Activated naive CD4-positive, alpha-beta T cell treated with anti-CD3 and anti-CD28 coated beads, Interleukin-2, amount 50 U/mL, for 72 hours (primary cell): ENCODE data around the gene OR8G5. TPM values are rescaled to one million over a fixed set of nuclear protein-coding genes. Genes with fewer than 3 reads are reported as not detected.

ENCODE experiments used
- ATAC-seq, 2 donors: fragments of 150-1000 bp; cut with Tn5 transposase; 2 replicates each; pipeline ENCODE4 v1.10.0; 2021; ENCODE audit warnings: mild to moderate bottlenecking in 2 of 2, moderate library complexity in 2 of 2
- DNase-seq, 2 donors: peaks; one replicate each; pipeline ENCODE4 v3.0.0; 2021 to 2022; ENCODE audit warnings: low spot score in 2 of 2
- H3K27ac Mint-ChIP-seq, 2 donors: one replicate each; pipeline ENCODE4 v1.8.0; 2022; ENCODE audit warnings: mild to moderate bottlenecking in 2 of 2, mixed read lengths in 2 of 2
- H3K36me3 Mint-ChIP-seq, 2 donors: one replicate each; pipeline ENCODE4 v1.8.0; 2022; ENCODE audit warnings: mixed read lengths in 2 of 2
- H3K9me3 Mint-ChIP-seq, 2 donors: one replicate each; pipeline ENCODE4 v1.8.0; 2022; ENCODE audit warnings: mixed read lengths in 2 of 2
- total RNA-seq, 2 donors: library from RNA; stranded (reverse); gene quantifications; one replicate each; pipeline ENCODE4 v1.2.3, GENCODE V29; 2022

The OR8G5 gene
- total RNA-seq, 2 donors from 2014 or later, result not detected

DNA sequence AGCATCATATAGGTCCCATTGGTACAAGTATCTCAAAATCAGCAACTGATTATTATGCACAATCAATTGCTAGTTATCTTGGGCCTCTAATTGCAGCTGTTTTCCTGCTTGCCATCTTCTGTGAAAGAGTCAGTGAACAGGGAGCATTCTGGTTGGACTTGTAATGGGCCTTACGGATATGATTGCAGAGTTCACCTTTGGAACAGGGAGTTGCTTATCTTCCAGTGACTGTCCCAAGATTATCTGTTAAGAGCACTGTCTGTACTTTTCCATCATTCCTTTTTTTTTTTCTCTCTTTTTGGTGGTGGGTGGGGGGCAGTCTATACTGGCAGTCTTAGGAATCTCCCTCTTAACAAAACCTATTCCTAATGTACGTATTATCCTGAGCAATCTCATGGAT is 17.8 kb downstream of the OR8G5 start:
- no peaks in the 10 kb centered on the region for H3K9me3 Mint-ChIP-seq
- no peak for DNase-seq
- H3K36me3 Mint-ChIP-seq, result no peaks in the 10 kb centered on the region
- no peak overlapping the region for H3K27ac Mint-ChIP-seq
- ATAC-seq, result no peak

DNA sequence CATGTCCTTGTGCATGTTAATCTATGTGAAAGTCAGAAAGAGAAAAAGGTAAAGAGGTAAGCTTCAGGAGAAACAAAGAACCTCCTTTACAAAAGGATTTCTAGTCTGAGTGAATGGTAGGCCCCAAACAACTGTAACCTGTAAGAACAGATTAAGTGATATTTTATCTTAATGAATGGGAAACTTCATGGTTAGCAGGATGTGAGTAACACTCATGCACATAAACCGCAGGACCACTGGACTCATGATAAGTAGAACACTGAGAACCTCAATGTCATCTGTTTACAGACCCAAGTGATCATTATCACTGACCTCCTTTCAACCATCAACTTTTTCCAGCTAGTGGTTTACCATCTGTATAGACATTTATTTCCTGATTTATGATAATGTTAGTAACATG is 19.9 kb downstream of the OR8G5 start:
- DNase-seq, result no peak
- no peaks in the 10 kb centered on the region for H3K36me3 Mint-ChIP-seq
- H3K9me3 Mint-ChIP-seq, result no peaks in the 10 kb centered on the region
- ATAC-seq, result peak; percentile 26 to 46
- H3K27ac Mint-ChIP-seq, result no peak overlapping the region

DNA sequence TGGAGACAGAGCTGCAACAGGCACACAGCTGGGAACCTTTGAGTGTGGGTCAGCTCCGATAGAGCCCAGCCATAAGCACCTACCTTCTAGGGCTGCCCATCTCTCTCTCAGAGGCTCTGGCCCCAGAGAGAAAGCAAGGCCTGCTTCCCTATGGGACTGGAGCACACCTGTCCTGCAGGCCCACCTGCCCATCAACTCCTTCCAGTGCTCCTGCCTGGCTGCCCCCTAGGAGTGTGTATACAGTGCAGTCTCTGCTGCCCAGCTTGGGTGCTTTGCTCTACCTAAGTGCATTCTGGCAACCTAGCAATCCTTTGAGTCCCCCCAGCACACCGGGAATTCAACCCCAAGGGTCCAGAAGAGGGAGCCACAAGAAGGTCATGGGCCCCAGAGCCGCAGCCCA is 21.0 kb downstream of the OR8G5 start:
- no peaks in the 10 kb centered on the region for H3K9me3 Mint-ChIP-seq
- no peak overlapping the region for H3K27ac Mint-ChIP-seq
- DNase-seq (no peak), ATAC-seq (no peak)
- H3K36me3 Mint-ChIP-seq, result no peaks in the 10 kb centered on the region

DNA sequence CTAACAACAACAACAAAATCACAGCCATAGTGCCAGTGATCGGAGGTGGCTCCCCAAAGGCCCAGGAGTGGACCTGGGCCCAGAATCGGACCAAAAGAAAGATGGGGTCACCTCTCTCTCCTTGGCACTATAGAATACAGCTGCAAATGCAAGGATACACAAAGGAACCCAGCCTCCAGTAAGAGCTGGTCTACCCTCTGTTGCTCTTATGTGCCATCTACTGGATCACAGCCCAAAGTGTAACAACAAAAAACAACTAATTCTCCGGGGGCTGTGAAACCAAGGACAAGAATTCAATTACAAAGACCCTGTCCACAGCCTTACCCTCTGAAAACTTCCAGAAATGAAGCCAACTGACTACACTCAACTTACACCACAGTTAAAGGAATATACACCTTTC is 21.6 kb downstream of the OR8G5 start:
- no peak overlapping the region for H3K27ac Mint-ChIP-seq
- ATAC-seq (no peak), DNase-seq (no peak)
- H3K36me3 Mint-ChIP-seq, result no peaks in the 10 kb centered on the region
- H3K9me3 Mint-ChIP-seq, result no peaks in the 10 kb centered on the region

DNA sequence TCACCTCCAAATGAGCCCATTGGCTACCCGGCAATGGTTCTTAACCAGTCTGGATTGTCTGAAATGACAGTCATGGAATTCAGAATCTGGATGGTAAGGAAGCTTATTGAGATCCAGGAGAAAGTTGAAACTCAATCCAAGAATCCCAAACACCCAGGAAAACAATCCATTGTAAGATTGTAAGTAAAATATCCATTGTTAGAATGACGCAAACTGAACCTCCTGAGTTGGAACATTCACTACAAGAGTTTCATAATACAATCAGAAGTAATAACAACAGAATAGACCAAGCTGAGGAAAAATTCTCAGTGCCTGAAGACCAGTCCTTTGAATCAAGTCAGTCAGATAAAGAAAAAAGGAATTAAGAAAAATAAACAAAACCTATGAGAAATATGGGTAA is 22.1 kb downstream of the OR8G5 start:
- no peaks in the 10 kb centered on the region for H3K9me3 Mint-ChIP-seq
- no peak for ATAC-seq
- DNase-seq, result no peak
- no peak overlapping the region for H3K27ac Mint-ChIP-seq
- no peaks in the 10 kb centered on the region for H3K36me3 Mint-ChIP-seq

DNA sequence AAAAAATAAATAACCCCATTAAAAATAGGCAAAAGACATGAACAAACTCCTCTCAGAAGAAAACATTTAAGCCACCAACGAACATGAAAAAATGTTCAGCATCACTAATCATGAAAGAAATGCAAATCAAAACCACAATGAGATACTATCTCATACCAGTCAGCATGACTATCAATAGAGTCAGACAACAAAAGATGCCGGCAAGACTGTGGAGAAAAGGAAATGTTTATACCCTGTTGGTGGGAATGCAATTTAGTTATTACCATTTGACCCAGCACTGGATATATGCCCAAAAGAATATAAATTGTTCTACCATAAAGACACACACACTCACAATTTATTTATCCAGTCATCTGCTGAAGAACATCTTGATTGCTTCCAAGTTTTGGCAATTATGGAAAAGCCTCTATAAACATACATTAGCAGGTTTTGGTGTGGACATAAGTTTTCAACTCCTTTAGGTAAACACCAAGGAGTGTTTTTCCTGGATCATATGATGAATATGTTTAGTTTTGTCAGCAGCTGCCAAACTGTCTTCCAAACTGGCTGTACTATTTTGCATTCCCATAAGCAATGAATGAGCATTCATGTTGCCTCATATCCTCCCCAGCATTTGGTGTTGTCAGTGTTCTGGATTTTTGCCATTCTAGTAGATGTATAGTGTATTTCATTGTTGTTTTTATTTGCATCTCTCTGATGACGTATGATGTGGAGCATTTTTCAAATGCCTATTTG is 29.6 kb downstream of the OR8G5 start:
- no peak overlapping the region for H3K27ac Mint-ChIP-seq
- H3K36me3 Mint-ChIP-seq, result no peaks in the 10 kb centered on the region
- ATAC-seq, result no peak
- no peak for DNase-seq
- peaks cover 4 to 6% of the 10 kb centered on the region in 2 donors for H3K9me3 Mint-ChIP-seq

DNA sequence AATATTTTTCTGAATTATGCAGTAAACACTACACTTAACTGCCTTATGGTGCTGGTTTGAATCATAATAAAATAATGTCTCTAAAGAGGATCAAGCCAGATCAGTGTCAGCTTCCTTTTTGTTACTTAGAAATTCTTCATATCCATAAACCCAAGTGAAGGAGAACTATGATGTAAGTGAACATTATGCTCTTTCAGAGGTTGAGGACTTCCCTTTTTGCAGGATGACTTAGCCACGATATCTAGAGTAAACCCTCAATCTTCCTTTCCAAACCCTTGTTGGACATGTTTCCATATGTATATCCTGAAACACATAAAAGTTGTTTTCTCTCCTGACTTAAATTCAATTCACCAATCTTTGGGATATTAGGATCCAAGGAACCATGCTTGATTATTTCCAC is 38.5 kb downstream of the OR8G5 start:
- ATAC-seq, result no peak
- DNase-seq, result no peak
- Mint-ChIP-seq H3K36me3 (no peaks in the 10 kb centered on the region), H3K27ac (no peak overlapping the region), H3K9me3 (peaks cover 0 to 8% of the 10 kb centered on the region in 2 donors)

DNA sequence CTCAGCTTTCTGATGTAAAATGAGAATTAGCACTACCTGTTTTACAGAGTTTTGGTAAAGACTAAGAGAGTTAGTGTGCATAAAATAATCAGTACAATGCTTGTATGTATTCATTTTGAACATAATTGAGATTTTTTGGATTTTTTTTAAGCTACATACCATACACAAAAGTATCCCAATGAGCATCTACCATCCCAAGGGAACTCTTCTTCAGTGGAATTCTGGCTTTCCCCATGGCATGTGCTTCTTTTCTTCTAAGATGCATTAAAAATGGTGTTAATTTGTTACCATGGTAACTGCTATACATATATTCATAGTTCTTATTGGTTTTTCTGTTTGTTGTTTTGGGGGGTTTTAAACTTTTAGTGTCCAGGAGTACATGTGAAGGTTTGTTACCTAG is 39.8 kb downstream of the OR8G5 start:
- ATAC-seq, result no peak
- no peaks in the 10 kb centered on the region for H3K36me3 Mint-ChIP-seq

DNA sequence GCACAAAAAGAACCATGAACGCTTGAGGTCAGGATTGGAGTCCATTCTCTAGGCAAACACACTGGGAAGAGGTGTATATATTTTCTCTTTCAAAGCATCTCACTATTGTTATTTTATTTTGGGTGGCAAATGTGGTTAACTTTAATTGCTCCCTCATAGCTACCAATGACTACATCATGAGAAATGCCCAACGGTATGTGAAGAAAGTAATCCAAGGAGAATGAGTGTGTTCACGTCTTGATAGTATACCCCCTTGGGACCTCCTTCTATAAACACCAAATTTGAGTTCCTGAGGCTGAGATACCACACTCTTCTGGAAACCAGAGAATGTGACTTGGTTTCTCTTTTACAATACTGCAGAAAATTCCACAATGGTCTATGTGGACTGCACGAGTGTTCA is 41.7 kb downstream of the OR8G5 start:
- peaks cover 0 to 3% of the 10 kb centered on the region in 2 donors for H3K9me3 Mint-ChIP-seq
- H3K36me3 Mint-ChIP-seq, result no peaks in the 10 kb centered on the region
- ATAC-seq, result no peak
- DNase-seq, result no peak
- H3K27ac Mint-ChIP-seq, result no peak overlapping the region

More for the DNA sequence above, 39.8 kb downstream of the OR8G5 start:
- peaks cover 0 to 9% of the 10 kb centered on the region in 2 donors for H3K9me3 Mint-ChIP-seq
- DNase-seq, result no peak
- H3K27ac Mint-ChIP-seq, result no peak overlapping the region

DNA sequence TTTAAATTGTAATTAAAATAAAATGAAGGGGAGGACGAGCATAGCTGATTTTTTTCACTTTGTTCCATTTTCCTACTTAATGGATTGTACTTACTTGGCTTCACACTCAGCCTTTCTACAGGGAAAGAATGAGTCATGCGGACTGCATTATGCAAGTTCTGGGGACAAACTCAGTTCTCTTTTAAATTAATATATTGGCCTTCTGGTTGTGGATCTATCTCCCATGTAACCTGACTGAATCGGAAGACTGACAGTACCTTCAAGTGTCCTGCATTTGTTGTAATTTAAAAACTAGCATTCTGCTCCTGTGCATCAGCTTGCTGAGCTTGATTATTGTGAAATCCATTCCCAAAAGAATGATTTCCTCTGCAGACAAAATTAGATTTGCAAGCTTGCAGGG is 45.4 kb downstream of the OR8G5 start:
- Mint-ChIP-seq H3K36me3 (no peaks in the 10 kb centered on the region), H3K27ac (no peak overlapping the region), H3K9me3 (peaks cover 0 to 3% of the 10 kb centered on the region in 2 donors)
- no peak for ATAC-seq
- DNase-seq, result no peak

DNA sequence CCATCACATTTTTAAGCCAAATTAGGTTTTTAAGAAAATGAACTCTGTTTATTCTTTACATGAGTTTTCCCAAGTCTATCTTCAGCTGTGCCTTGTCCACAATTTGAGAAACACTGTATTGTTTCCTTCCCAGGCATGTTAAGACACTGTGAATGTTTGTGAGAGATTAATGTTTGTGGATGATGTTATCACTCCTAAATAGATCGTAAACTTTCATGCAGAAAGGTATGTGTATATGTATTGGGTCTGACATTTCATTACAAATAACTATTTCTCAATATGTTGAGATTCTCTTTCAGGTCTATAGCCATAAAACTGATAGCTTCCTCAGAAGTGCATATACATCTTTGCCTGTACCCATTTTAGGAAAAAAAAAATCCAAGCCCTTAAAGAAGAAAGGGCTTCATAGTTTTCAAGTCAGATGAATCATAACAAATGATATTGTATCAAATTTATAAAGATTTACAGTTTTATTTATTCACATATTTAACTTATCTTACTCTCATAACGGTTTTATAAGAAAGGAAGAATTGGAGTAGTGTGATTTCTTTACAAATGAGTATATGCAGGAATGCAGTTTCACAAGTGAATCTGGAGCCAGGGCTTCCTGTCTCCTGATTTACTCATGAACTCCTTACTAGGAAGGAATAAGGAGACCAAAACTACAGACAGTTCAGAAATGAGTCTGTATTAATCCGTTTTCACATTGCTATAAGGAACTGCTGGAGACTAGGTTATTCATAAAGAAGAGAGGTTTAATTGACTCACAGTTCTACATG is 46.4 kb downstream of the OR8G5 start:
- Mint-ChIP-seq H3K27ac (no peak overlapping the region), H3K36me3 (no peaks in the 10 kb centered on the region), H3K9me3 (peaks cover 0 to 3% of the 10 kb centered on the region in 2 donors)
- DNase-seq (no peak), ATAC-seq (no peak)

DNA sequence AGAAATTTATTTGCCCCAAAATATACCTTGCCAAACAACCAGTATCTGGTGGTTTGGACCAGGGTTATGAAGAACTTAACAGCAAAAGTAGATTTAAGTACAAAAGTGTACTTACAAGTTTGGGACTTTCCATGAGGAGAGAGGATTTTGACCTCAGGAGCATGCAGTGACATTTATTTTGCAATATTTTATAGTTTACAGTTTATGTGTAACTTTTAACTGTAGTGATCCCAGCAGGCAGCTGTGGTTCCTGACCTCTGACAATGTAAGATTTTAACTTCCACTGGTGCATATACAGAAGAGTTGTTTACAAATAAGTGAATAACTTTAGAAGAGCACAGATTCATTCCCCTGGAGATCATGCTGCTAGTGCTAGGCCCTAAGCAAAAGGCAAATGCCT is 50.9 kb downstream of the OR8G5 start:
- ATAC-seq (no peak), DNase-seq (no peak)
- Mint-ChIP-seq H3K27ac (no peak overlapping the region), H3K36me3 (no peaks in the 10 kb centered on the region), H3K9me3 (no peaks in the 10 kb centered on the region)

DNA sequence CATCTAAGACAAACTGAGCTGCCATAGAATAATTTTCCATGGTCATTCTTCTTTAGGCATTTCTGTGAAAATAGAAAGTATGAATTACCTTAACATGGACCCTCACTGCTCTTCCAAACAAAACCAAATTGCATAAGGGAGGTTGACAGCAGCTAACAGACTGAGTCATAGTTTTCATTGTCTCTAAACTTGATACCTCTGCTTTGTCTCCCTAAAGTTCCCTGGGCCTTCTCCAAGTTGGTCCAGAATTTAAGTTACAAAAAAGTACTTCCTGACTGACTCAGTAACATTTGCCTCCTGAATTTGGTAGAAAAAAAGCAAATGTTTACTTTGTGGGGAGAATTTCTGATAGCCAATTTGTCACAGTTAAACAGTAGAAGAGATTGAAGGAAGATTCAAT is 54.5 kb downstream of the OR8G5 start:
- DNase-seq, result no peak
- Mint-ChIP-seq H3K9me3 (no peaks in the 10 kb centered on the region), H3K27ac (no peak overlapping the region), H3K36me3 (no peaks in the 10 kb centered on the region)
- no peak for ATAC-seq

DNA sequence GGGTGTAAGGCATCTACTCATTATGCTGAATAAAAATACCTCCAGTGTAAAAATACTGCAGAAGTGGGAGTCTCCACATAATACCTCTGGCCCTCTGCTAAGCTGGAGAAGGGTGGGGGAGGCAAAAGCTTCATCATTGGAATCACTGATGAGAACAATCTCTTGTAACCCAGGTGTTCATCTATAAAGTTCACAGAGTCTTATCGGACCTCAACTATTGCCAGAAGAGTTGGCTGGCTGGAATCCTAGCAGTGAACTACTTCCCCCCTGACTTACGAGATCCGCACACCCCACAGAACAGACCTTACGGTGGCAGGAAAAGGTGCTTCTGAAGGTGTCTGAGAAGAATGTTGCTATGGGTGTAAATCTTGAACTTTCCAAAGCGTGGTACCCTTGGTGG is 55.1 kb downstream of the OR8G5 start:
- no peak for ATAC-seq
- no peak for DNase-seq
- H3K9me3 Mint-ChIP-seq, result no peaks in the 10 kb centered on the region
- no peak overlapping the region for H3K27ac Mint-ChIP-seq
- H3K36me3 Mint-ChIP-seq, result no peaks in the 10 kb centered on the region

DNA sequence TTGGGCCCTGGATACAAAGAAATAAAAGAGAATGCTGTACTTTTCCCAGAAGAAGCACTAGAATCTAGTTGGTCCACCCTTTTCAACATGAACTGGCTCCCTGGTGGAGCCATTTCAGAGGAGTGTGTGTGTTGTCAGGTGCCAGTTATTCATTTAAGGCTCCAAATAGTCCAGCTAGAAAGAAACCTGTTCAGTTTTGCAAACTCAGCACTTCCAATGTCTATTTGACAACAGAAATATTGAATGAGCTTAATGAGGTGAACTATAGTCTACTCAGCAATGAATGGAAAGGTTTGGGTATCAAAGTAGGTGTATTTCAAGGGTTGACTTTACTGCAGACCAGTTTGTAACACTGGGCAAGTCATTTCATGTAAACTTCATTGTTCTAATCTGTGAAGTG is 55.5 kb downstream of the OR8G5 start:
- no peak for DNase-seq
- no peaks in the 10 kb centered on the region for H3K9me3 Mint-ChIP-seq
- H3K36me3 Mint-ChIP-seq, result no peaks in the 10 kb centered on the region
- ATAC-seq, result no peak
- no peak overlapping the region for H3K27ac Mint-ChIP-seq

DNA sequence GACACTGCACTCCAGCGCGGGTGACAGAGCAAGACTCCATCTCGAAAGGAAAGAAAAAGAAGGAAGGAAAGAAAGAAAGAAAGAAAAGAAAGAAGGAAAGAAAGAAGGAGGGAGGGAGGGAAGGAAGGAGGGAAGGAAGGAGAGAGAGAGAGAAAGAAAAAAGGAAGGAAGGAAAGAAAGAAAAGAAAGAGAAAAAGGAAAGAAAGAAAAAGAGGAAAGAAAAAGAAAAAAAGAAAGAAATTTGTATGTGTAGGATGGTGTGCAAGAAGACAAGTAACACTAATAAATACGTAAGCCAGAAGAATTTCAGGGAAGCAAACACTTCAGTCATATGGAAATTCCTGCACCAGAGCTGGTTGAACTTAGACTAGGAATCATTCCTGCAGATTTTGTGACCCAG is 57.0 kb downstream of the OR8G5 start:
- ATAC-seq (no peak), DNase-seq (no peak)
- H3K9me3 Mint-ChIP-seq, result no peaks in the 10 kb centered on the region
- H3K27ac Mint-ChIP-seq, result no peak overlapping the region
- no peaks in the 10 kb centered on the region for H3K36me3 Mint-ChIP-seq

DNA sequence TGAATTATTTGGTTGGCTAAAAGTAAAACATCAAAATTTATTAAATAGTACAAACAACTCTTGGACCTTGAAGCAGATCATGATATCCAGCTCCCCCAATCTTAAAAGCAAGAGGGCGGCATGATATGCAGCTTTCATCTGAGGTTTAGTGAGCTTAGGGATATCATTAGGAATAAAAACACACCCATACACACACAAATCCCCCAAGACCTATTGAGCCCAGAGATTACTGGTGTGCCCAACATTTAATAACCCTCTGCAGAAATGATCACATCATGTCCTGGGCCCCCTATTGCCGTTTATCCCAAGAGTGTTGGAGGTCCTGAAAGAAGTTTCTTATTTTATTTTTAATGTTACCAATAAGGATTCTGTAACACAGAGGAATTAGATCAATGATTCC is 57.7 kb downstream of the OR8G5 start, which contains the start of gene OR8D1:
TSS of gene OR8D1 (minus strand) at position 101 of the 400 bp plus-strand sequence. CDS start 3,183 bp downstream, outside the sequence.
- Mint-ChIP-seq H3K9me3 (no peaks in the 10 kb centered on the region), H3K36me3 (no peaks in the 10 kb centered on the region), H3K27ac (no peak within 1 kb of the TSS)
- ATAC-seq, result no peak
- no peak for DNase-seq

DNA sequence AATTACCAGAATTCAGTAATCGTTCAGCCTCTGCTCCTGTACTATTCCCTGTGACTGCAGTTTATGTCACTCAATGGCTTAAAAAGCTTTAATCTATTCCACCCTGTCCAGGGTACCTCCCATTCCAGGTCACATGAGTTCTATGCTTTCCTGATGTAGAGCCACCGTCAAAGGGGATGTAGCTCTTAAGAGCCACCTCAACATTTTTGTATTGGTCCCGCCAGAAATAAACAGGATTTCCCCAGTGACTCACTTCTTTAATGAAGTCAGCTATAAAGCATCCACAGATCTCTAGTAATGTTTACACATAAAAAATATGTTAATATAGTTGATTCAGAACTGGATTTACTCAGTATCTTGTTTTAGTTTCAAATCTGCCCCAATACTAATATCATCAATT is 58.9 kb downstream of the OR8G5 start:
- Mint-ChIP-seq H3K36me3 (no peaks in the 10 kb centered on the region), H3K27ac (no peak overlapping the region), H3K9me3 (peaks cover 0 to 7% of the 10 kb centered on the region in 2 donors)
- DNase-seq, result no peak
- ATAC-seq, result no peak
